ENCODE results near the gene PTX4. TPM values are rescaled to one million over a fixed set of nuclear protein-coding genes. Genes with fewer than 3 reads are reported as not detected.
"Not testable (repeated sequence)": the region's sequence is repeated elsewhere in the genome, so short reads cannot be mapped to it uniquely, and the experiment has no call there.

Gene PTX4
- total RNA-seq, 1 experiment from 2014 or later, result not detected

DNA sequence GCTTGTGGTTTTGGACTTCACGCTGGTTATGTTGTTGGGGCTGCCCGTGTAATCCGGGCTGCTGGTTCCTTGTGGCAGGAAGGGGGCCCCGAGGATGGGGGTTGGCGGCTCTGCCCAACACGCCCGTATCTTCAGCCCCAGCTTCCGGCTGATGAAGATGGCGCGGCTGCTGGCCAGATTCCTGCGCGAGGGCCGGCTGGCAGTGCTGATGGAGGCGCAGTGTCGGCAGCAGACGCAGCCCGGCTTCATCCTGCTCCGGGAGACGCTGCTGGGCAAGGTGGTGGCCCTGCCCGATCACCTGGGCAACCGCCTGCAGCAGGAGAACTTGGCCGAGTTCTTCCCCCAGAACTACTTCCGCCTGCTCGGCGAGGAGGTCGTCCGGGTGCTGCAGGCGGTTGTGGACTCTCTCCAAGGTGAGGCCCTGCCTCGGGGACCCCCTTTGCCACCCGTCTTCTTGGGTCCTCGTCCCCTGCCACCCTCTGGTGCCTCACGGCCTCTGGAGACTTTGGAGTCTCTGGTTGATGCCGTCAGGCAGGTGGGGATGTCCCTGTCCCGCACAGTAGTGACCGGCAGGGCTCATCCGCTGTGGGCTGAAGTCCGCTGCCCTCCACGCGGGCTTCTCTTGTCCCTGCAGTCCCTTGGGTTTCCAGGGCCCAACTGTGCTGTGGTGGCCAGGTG is 6.6 kb upstream of the PTX4 start:
- DNase-seq, result no peak
- no peak overlapping the region for H3K4me3 ChIP-seq
- peaks cover 57% of the 10 kb centered on the region for H3K36me3 ChIP-seq
- H3K27me3 ChIP-seq, result no peaks in the 10 kb centered on the region
- no peaks in the 10 kb centered on the region for H3K9me3 ChIP-seq

DNA sequence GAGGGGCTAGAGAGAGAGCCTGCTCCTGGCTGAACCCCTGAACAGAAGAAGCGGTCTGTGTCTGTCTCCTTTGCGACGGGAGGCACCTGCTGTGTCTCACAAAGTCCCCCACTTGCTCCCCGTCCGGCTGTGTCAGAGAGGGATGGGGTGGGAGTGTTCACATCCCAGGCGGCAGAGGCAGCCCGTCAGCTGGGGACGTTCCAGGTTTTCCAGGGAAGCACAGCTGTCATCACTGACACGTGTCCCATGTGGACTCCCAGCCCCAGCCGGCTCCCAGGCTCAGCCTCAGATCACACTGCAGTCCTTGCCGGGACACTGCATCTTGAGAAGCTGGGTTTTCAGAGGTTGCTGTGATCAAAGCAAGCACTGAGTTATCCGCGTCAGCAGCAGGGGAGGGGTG is 6.0 kb upstream of the PTX4 start:
- peaks cover 51% of the 10 kb centered on the region for H3K36me3 ChIP-seq
- H3K27me3 ChIP-seq, result no peaks in the 10 kb centered on the region
- H3K4me3 ChIP-seq, result peak overlapping the region; percentile 99
- no peaks in the 10 kb centered on the region for H3K9me3 ChIP-seq
- DNase-seq, result no peak

DNA sequence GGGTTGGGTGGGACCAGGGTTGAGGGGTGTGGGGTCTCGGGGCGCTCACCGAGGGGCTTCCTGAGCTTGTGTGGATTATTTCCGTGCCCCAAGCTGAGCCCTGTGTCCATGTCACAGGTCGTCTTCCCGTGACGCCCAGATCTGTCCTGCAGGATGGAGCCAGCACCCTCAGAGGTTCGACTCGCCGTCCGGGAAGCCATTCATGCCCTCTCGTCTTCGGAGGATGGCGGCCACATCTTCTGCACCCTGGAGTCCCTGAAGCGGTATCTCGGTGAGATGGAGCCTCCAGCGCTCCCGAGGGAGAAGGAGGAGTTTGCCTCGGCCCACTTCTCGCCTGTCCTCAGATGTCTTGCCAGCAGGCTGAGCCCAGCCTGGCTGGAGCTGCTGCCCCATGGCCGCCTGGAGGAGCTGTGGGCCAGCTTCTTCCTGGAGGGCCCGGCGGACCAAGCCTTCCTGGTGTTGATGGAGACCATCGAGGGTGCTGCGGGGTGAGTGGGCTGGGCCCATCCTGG is 5.4 kb upstream of the PTX4 start:
- Histone ChIP-seq H3K4me3 (peak overlapping the region; percentile 99), H3K9me3 (no peaks in the 10 kb centered on the region), H3K27me3 (no peaks in the 10 kb centered on the region), H3K36me3 (peaks cover 49% of the 10 kb centered on the region)
- peak; percentile 67 for DNase-seq

DNA sequence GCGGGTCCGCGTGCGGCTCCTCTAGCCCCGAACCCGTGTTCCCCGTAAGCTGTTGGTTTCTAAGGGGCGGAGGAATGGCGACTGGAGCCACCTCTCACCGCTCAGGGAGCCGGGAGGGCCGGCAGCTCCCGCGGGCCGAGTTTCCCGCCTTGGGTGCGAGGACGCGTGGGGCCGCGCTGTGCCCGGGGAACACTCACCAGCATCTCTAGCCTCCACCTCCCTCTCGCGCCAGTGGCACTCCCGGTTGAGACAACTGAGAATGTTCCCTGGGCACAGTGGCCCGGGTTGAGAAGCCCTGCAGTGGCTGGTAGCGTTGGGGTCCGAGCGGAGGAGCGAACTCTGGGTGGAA is 5.0 kb upstream of the PTX4 start:
- peaks cover 46% of the 10 kb centered on the region for H3K36me3 ChIP-seq
- H3K27me3 ChIP-seq, result no peaks in the 10 kb centered on the region
- peak overlapping the region; percentile 99 for H3K4me3 ChIP-seq
- no peak for DNase-seq
- no peaks in the 10 kb centered on the region for H3K9me3 ChIP-seq

DNA sequence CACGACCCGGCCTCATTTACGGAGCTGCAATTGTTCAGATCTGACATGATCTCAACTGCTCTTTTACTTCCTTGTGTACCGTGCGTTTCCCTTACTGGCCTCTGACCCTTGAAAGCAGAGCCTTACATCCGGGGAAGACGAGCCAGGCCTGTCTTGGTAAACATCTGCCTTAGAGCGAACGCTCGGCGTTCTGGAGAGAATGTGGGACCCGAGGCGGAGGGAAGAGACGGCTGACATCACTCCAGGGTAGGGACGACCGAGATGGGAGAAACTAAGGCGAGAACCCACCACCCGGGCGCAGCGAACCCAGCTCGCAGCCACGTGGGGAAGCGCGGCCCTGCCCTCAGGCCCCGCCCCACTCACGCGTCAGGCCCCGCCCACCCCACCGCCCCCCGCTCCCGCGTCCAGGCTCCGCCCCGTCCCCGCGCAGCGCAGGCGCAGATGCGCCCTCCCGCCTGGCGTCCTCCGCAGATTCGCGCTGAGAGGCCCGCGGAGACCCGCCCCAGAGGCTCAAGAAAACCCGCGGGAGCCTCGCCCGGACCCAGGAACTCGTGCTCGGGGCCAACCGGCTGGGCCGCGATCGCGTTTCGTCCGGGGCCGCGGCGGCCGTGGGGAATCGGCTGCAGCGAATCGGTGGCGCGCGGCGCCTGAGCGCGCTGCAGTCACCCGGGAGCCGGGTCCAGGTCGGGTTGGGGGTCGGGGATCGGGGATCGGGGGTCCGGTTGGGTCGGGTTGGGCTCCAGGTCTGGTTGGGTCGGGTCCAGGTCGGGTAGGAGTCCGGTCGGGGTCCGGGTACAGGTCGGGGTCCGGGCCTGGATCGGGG is 4.4 kb upstream of the PTX4 start, which contains the start of gene TELO2:
Gene TELO2, plus strand, starts transcription at position 438 of the 823 bp plus-strand sequence. CDS start 922 bp downstream, outside the sequence.
- Histone ChIP-seq H3K36me3 (peaks cover 40% of the 10 kb centered on the region), H3K27me3 (no peaks in the 10 kb centered on the region), H3K9me3 (no peaks in the 10 kb centered on the region), H3K4me3 (peak within 1 kb of the TSS; percentile 99)
- DNase-seq, result peak; percentile 75

DNA sequence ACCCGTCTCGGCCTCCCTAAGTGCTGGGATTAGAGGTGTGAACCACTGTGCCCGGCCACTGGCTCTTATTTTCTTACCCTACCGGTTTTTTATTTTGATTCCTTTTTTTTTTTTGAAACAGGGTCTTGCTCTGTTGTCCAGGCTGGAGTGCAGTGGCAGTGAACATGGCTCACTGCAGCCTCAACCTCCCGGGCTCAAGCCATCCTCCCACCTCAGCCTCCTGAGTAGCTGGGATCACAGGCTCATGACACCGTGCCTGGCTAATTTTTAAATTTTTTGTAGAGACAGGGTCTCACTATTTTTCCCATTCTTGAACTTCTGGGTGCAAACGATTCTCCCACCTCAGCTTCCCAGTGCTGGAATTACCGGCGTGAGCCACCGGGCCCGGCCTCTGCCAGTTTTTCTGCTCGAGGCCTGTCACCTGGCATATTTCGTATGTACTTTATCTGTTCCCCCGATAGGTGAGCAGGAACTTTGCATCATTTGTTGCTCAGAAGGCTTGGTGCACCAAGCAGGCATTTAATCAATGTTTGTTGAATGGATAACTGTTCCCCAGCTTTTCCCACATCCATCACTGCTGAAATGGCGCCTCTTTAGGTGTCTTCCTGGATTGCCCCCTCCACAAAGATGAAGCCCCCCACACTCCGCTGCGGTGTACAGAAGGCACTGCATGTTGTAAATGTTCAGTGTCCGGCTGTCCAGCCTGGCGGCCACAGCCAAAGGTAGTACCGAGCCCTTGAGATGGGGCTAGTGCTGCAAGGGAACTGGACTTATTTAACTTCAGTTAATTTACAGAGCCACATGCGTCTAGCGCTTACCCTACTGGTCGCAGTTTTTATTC is 3.6 kb upstream of the PTX4 start:
- H3K9me3 ChIP-seq, result no peaks in the 10 kb centered on the region
- peaks cover 33% of the 10 kb centered on the region for H3K36me3 ChIP-seq
- no peaks in the 10 kb centered on the region for H3K27me3 ChIP-seq
- no peak for DNase-seq
- H3K4me3 ChIP-seq, result peak overlapping the region; percentile 99

DNA sequence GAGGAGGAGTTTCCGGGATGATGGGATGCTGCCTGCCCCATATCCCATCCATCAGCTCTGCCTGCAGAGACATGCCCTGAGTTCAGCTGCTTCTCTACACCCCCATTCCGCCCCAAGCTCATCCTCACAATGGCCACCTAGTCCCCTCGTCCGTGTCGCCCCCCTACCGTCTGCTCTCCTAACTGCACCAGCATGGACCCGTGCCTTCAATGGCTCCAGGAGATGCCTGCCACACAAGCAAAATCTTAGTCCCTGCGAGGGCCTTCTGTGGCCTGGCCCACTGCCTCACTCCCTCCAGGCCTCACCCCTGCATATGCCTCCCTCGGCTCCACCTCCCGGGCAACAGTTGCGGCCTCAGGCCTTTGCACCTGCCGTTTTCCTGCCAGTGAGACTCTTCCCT is 2.6 kb upstream of the PTX4 start:
- H3K9me3 ChIP-seq, result no peaks in the 10 kb centered on the region
- H3K27me3 ChIP-seq, result no peaks in the 10 kb centered on the region
- no peak for DNase-seq

DNA sequence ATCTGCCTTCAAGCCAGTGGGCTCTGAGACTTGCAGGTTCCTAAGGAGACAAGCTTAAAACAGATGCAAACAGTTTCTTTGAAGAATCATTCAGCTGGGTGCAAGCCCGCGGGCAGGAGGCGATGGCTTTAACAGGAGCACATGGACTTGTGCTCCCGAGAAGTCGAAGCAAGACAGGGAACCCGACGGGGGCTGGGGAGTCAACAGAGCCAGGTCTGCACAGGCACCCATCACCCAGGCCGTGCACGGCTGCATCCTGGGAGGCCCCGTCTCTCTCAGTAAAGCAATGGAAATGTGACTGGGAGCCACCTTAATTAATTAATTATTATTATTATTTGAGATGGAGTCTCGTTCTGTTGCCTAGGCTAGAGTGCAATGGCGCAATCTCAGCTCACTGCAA is 333 bp upstream of the PTX4 start:
- no peaks in the 10 kb centered on the region for H3K9me3 ChIP-seq
- H3K36me3 ChIP-seq, result peaks cover 3% of the 10 kb centered on the region
- DNase-seq, result no peak
- H3K4me3 ChIP-seq, result no peak overlapping the region
- H3K27me3 ChIP-seq, result 0 out of 2 replicates have a peak, but pooled peaks cover 3% of the 10 kb centered on the region

More for the DNA sequence above, 2.6 kb upstream of the PTX4 start:
- Histone ChIP-seq H3K36me3 (peaks cover 25% of the 10 kb centered on the region), H3K4me3 (no peak overlapping the region)

DNA sequence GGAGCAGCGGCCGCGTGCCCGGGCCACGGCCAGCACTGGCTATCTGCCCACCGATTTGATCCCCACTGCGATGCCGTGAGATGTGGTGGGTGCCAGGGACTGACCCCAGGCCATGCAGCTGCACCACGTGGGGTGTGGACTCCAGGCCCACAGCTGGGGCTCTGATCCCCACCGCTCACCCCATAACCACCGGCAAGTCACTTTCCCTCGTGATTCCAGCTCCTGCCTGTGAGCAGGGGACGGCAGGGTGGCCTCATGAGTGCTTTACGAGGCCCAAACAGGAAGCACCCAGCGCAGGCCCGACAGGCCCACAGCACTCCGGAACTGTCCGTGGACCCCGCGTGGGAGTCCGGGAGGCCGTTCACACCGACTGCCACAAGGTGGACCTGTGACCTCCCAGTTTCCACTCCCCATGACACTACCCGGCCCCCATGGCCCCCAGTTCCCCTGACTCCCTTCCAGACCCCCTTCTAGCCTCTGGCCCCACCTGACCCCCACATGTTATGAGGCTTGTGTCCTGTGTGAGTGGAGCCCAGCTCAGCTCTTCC is 616 bp downstream of the PTX4 start:
- Histone ChIP-seq H3K27me3 (0 out of 2 replicates have a peak, but pooled peaks cover 3% of the 10 kb centered on the region), H3K9me3 (no peaks in the 10 kb centered on the region), H3K36me3 (no peaks in the 10 kb centered on the region), H3K4me3 (no peak overlapping the region)
- no peak for DNase-seq

DNA sequence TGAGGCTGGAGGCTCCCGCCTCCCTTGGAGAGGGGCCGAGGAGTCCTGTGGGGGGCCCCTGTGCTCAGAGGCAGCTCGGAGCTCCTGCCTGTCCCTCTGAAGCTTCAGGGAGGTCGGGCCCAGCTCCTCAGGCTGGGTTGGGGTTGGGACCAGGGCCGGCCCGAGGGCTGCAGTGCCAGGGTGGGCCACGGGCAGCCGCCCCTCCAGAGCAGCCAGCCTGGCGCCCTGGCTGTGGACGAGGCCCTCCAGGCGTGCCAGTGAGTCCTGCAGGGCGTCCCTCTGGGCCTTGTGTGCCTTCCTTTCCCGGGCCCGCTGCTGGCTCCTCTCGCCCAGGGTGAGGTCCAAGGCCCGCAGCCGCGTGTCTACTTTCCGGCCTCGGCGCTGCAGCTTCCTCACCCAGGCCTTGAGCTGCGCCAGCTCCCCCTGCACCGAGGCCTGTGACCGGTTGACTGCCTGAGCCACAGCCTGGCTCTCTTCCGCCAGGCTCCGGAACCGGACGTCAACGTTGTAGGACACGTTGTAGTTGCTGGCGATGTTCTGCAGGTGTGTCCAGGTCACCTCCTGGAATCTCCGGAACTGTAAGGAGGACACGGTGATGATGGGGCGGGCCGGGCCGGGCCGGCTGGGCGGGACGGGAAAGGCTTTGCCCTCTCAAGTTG is 1.2 kb downstream of the PTX4 start:
- Histone ChIP-seq H3K27me3 (0 out of 2 replicates have a peak, but pooled peaks cover 3% of the 10 kb centered on the region), H3K4me3 (no peak overlapping the region), H3K9me3 (no peaks in the 10 kb centered on the region), H3K36me3 (no peaks in the 10 kb centered on the region)
- DNase-seq, result no peak

- Histone ChIP-seq H3K27me3 (0 out of 2 replicates have a peak, but pooled peaks cover 4% of the 10 kb centered on the region), H3K9me3 (no peaks in the 10 kb centered on the region), H3K4me3 (no peak overlapping the region), H3K36me3 (no peaks in the 10 kb centered on the region)
- no peak for DNase-seq
Observed at GRCh38 chr16:1486551-1487390, 2.0 kb downstream of the PTX4 start.

DNA sequence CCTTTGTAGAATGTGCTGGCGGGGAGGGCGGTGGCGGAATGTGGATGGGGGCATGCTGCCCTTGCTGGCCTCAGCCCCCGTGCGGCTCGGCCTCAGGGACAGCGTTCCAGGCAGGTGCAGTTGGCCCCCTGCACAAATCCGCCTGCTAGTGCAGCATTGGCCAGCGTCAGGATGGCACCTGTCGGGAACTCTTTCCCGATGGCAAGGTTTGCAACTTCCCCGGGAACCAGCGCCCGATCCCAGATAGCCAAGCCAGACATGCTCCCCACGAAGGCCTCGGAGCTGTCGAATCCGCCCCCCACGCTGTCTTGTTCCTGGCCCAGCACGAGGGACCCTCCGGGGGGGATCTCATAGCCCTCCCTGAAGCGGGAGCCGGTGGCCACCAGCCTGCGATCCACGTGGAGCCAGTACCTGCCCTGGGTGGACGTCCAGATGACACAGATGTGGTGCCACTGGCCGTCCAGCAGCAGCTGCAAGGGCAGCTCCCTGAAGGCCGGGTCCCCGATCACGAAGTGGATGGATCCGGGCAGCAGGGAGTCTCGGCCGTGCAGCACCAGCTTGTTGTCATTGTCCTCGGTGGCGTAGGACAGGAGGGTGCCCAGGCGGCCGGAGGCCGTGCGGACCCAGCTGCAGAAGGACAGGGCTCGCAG is 2.8 kb downstream of the PTX4 start:
- 0 out of 2 replicates have a peak, but pooled peaks cover 6% of the 10 kb centered on the region for H3K27me3 ChIP-seq
- DNase-seq, result no peak
- H3K36me3 ChIP-seq, result no peaks in the 10 kb centered on the region
- no peak overlapping the region for H3K4me3 ChIP-seq
- H3K9me3 ChIP-seq, result no peaks in the 10 kb centered on the region

DNA sequence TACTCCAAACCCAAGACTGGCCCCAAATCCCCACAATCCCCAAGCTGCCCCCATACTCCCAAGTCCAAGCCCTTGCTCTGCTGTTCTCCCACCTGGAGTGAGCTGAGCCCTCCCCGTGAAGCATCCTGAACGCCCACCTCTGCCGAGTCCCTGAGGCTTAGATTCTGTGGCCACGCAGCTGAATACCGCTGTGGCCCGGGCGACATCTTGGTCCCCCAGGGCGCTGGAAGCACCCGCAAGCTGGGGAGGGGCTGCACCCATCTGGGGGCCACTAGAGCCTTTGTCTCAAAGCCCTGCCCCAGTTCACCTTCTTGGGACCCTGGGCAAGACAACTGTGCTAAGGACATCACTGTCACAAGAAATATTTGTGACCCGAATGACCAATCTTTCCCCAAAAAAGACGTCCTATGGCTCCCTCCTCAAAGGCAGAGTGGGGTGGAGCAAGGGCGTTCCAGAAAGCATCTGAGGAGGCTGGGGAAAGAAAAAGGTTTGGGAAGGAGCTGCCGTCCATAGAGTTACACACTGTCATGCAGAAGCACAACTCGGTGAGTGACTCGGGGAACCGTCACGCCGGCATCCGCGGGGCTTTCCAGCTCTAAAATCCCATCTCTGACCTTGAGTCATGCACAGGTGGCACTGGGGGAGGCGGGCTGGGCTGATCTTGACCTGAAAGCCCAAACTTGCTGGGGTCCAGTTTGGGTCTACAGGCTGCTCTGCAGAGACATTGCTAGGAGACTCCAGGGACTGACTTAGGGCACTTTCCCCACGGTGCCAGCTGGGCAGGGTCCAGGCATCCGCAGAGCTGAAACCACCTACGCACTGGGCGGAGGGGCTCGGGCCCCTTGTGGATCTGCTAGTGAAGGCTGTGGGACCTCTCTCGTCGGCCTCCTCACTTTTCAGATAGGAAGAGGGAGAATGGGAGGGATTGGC is 6.6 kb downstream of the PTX4 start:
- no peaks in the 10 kb centered on the region for H3K36me3 ChIP-seq

DNA sequence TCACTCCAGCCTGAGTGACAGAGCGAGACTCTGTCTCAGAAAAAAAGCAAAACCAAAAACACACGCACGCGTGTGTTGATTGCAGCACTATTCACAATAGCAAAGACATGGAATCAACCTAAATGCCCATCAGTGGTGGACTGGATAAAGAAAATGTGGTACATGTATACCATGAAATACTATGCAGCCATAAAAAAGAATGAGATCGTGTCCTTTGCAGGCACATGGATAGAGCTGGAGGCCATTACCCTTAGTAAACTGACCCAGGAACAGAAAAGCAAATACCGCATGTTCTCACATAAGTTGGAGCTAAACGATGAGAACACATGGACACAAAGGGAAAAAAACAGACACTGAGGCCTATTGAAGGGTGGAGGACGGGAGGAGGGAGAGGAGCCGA is 9.8 kb downstream of the PTX4 start:
- not testable (repeated sequence) for H3K36me3 ChIP-seq, H3K9me3 ChIP-seq, DNase-seq

More for the DNA sequence above, 6.6 kb downstream of the PTX4 start:
- Histone ChIP-seq H3K9me3 (no peaks in the 10 kb centered on the region), H3K27me3 (0 out of 2 replicates have a peak, but pooled peaks cover 6% of the 10 kb centered on the region), H3K4me3 (no peak overlapping the region)
- no peak for DNase-seq

More for the DNA sequence above, 9.8 kb downstream of the PTX4 start:
- H3K27me3 ChIP-seq, H3K4me3 ChIP-seq: not testable (repeated sequence)

All from MG63 (cell line).